Measurements from ENCODE around the gene LRRC73.
"Not testable (repeated sequence)": the region's sequence is repeated elsewhere in the genome, so short reads cannot be mapped to it uniquely, and the experiment has no call there.

Gene LRRC73, protein sequence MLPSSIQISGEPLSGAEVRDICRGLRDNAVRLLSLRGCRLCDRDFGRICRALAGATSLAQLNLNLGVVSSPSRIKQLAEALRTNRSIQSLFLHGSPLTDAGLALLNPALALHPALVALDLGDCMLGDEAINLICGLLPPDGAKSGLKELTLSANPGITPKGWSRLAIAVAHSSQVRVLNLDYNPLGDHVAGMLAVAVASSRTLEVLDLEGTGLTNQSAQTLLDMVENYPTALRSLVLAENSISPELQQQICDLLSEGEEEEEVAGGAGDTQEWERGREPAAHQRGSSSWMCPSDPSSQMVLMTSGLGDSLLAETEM

DNA sequence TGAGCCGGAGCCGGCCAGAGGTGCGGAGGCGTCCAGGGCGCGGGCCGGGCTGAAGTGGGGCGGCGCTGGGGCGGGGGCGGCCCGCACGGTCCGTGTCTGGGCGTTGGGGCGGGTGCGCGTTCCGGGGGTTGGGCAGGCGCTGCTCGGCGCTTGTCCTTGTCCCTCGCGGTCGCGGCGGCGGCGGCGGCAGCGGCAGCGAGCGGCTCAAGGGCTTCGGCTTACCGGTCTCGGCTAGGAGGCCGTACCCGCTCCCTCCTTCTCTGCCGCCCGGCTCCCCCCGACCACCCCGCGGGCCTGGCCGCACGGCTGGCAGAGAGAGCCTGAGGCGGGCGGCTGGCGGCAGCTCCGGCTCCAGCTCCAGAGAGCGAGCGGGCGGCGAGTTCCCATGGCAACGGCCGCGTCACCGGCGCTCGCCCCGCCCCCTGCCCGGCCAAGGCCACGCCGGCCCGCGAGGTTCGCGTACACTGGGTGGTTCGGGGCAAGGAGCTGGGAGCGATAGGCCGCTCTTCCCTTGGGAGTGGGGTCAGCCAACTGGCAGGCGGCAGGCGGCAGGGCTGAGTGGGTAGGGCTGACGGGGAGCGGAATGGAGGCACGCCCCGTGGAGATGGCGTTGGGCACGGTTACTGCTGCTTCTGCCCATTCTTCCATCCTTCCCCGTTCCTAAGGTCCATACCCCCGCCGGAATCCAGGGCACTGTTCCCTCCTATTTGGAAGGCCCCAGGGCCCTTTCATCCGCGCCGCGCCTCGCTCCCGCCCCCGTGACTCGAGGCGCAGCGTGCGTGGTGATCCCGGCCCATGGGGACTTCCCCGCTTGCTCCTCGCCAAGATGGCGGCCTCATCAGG, at the start of gene LRRC73:
LRRC73 (minus strand) TSS at position 363 of the 843 bp plus-strand sequence. CDS start 561 bp downstream, outside the sequence.
- peak; percentile 90 for DNase-seq

DNA sequence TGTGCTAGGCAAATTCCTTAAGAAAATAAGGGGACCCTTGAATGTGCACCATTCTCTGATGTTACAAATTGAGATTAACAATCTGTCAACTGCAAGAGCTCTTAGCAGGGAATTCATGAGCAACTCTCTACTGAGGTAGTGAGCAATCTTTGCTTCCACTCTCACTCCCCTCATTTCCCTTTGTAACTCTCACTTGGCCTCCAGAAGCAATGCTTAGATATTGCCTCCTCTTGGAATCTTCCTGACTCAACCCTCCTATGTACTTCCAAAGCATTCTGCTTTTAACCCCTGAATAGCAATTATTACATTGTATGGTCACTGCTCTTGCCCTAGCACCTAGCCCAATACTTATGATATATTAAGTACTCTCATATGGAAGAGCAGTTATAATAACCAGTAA, 49.2 kb upstream of the LRRC73 start:
- DNase-seq = no peak

DNA sequence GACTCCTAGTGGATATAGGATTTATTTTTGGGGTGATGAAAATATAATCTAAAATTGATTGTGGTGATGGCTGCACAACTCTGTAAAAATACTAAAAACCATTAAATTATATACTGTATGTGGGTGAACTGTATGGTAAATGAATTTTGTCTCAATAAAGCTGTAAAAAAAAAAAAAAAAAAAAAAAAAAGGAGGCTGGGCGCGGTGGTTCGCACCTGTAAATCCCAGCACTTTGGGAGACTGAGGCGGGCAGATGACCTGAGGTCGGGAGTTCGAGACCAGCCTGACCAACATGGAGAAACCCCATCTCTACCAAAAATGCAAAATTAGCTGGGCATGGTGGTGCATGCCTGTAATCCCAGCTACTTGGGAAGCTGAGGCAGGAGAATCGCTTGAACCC, 47.5 kb upstream of the LRRC73 start:
- not testable (repeated sequence) for DNase-seq

DNA sequence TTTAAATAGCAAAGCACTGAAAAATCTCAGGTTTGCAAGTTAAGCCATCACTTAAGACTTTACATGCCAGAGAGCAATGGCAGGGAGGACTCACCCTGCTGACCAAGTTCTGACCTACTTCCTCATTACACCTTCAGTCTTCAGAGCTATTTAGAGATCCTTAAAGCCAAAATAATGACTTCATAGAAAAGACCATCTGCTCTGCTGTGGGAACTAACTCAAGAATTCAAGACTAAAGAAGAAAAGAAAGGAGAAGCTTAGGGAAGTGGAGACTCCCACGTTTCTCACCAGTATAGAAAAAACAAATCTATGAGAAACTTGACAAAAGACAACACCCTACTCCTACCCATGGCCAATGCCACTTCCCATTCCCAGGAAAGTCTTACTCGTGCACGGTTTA, 37.1 kb upstream of the LRRC73 start:
- peak; percentile 35 for DNase-seq

DNA sequence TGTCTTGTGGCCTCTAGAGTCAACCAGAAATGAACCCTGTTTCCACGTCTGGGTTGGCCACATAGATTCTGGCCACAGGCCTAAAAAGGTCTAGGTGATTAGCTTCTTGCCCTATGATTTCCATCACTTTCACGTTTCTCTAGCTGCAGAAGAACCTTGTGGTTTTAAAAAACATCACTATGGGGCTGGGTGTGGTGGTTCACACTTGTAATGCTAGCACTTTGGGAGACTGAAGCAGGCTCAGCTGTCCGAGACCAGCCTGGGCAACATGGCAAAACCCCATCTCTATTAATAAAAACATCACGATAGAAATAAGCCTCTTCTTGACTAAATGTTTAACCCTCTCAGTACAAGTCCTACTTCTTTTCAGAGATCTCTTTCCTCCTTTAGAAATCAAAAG, 34.3 kb upstream of the LRRC73 start:
- DNase-seq = no peak

DNA sequence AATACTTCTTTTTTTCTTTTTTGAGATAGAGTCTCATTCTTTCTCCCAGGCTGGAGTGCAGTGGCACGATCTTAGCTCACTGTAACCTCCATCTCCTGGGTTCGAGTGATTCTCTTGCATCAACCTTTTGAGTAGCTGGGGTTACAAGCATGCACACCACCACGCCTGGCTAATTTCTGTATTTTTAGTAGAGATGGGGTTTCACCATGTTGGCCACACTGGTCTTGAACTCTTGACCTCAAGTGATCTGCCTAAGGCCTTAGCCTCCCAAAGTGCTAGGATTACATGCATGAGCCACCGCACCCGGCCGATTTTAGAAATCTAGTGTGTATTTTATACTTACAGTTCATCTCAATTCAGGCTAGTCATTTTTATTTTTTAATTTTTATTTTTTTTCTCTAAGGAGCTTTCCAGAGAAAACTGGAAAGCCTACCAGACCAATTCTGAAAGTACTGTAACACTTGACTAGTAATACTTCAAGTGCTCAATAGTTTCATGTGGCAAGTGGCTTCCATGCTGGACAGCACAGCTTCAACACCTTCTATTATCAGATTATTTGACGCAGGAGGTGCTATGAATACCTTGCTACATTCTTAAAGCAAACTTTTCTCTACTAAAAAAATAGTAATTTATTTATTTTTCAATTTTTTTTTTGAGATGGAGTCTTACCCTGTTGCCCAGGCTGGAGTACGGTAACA, 31.8 kb upstream of the LRRC73 start:
- DNase-seq = no peak

DNA sequence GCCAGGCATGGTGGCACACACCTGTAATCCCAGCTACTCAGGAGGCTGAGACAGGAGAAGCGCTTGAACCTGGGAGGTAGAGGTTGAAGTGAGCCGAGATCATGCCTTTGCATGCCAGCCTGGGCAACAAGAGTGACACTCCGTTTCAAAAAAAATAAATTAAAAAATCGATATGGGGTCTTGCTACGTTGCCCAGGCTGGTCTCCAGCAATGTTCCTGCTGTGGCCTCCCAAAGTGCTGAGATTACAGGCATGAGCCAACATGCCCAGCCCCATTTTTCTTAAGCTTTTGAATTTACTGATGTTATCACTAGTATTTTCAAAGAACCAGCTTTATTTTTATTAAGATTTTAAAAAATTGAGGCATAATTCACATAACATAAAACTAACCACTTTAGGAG, 30.4 kb upstream of the LRRC73 start:
- DNase-seq = no peak

DNA sequence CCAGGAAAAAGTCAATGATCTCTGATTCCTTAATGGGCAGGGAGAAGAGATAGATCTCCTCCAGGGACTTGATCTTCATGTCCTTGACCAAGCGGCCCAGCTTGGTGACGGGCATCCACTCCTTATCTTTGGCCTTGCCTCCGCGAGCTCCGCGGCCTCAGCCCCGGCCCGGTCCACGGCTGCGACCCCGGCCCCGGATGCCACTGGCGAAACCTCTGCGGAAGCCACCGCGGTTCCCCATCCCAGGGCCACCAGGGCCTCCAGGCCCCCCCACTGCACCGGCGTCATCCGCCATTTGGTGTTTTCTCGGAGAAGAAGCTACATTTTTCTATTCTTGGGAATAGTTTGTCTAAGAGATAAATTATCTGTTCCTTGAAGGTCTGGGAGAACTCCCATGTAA, 29.3 kb upstream of the LRRC73 start:
- not testable (repeated sequence) for DNase-seq

DNA sequence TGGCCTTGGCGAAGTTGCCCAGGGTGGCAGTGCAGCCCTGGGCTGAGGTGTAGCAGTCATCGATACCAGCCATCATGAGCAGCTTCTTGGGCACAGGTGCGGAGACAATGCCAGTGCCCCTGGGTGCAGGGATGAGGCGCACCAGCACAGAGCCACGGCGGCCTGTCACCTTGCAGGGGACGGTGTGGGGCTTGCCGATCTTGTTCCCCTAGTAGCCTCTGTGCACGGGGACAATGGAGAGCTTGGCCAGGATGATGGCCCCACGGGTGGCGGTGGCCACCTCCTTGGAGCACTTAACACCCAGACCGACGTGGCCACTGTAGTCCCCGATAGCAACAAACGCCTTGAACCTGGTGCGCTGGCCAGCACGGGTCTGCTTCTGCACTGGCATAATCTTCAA, 28.8 kb upstream of the LRRC73 start:
- not testable (repeated sequence) for DNase-seq

DNA sequence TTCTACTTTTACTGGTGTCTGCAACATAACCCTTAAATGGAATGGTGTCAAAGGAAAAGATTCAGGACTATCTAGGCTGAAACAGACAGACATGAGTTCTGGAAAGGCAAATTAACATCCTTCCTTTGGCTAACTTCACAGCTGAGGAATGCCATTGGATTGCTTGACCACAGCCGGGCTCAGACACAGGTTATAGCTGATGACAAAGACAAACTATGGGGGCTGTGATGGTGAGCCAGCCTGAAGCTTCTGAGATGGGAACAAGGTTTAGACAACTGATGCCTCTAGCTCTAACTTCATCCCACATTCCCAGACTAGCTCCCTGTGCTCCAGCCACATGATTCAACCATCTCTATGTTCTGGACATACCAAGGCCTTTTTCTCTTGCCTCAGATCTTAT, 22.1 kb upstream of the LRRC73 start:
- DNase-seq = no peak

DNA sequence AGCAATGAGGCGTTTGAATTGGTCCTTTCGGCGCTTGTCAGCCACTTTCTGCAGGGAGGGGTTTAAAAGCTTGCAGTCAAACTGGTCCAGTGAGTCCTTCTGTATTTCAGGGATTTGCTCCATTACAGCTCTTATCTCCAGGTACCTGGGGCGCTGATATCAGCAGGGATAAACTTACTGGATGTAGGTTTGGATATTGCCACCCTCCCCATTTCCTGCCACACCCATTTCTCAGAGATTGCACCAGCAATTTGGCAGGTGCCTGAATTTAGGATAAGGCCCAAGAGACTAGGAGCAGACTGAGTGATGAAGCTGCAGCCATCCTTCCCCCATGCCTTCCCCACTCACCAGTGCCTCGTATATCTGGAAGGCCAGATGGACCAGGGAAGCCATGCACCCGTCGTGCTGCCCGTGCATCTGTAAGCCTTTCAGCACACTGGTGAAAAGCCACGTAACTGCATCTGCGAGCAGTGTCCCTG, 14.4 kb upstream of the LRRC73 start:
- no peak for DNase-seq

DNA sequence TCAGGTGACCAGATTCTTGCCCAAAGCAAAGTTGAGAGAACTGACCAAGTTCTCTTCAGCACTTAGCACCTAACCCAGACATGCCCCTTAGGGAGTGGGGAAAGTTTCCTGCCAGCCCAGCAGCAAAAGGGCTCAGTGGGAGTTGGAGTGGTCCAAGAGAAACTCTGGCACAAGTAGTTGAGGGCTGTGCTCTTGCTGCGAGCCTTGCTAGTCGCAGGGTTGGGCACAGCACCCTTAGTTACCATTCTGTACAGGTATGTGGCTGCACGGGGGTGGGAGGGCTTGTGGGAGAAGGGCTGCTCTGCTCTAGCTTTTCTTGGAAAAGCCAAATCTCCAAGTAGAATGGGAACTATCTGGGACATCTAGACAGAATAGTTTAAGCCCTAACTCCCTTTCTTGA, 13.1 kb upstream of the LRRC73 start:
- DNase-seq = no peak

DNA sequence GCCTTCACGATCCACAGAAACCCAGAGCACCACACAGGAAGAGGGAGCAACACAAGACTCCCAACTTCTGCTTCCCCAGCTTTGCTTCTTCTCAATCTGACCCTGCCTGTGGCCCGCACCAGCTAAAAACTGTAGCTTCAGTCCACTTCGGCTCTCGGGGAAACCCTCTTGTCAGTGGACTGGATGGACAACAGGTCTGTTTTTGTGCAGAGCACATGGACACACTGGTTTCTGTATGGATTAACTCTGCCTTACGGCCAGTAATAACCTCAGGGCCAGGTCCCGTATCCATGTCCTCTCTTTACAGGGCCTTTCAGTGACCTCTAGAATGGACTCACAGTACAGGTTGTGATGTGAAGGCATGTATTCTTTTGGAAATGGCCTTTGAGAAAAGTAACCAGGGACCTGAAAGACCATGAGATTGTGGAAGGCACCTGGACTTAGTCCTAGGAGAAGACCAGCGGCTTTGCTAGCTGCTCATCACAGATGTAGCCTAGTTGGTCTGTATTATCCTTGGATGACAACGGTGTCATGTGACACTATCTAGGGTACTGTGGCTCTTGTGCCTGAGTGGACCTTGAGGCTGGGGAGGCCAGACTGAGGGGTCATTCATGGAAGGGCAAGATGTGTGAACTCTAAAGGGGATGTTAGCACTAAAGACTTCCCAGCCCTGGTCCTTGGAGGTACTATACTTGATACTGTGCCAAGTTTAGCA, 12.6 kb upstream of the LRRC73 start:
- no peak for DNase-seq

DNA sequence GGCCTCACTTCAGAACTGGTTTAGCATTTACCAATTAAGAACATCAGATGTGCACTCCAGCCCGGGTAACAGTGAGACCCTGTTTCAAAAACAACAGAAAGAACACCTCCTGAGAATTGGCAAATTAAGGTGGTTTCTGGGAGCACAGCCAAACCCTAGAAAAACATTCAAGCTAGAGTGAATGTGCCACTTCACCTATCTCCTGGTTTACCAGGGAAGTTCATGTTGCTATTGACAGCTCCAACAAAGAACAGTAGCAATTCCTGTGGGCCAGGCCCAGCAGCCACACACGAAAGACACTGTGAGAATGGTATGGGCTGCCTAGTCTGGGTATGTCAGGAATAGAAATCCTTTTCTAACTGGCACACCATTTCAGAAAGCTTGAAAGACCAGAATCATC, 11.7 kb upstream of the LRRC73 start:
- no peak for DNase-seq

DNA sequence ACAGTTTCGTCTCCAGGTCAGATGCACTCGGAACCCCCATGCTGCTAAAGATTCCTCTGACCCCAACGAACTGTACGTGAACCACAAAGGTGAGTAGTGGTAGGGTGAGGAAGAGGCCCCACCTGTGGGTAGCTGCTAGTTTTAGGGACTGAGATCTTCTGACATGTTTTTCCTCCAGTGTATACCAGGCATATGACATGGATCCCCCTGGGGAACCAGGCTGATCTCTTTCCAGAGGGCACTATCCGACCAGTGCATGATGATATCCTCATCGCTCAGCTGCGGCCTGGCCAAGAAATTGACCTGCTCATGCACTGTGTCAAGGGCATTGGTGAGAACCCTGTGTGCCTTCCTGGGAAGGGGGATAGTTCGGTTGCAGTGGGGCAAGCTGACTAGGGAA, 10.0 kb upstream of the LRRC73 start:
- no peak for DNase-seq

DNA sequence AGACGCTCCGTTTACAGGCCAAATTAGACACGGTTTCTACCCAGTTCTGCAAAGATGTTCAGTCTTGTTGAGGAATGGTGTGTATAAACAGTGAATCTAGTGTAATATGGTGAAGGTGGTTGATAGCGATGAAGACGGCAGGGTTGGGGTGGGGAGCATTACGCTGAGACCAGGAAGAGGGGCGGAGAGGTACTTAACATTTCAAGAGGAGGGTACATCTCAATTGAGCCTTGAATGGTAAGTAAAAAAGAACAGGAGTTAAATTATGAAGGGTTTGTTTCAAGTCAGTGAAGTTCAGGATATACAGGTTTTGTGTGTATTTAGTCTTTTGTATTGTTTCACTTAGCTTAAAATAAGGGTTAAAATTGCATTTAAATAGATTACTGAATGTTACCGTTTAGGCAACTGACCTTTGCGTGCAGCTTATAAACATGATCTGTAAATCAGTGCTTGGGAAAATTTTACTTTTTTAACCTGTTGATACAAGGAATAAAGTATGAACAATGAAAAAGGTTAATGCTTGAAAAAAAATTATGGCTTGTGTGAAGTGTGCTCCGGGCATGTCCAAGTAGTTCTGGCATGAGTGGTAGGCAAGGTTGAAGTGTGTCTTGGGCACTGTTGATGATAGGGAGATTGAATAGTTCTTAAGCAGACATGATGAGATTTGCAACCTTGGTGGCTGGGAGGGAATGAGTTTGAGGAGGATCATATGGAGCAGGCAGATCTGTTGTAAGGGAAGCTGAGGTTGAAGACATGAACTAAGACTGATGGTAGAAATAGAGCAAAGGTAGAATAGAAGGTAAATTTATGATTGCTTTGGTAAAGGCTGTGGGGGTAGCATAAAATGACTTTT, 7.6 kb upstream of the LRRC73 start:
- no peak for DNase-seq

DNA sequence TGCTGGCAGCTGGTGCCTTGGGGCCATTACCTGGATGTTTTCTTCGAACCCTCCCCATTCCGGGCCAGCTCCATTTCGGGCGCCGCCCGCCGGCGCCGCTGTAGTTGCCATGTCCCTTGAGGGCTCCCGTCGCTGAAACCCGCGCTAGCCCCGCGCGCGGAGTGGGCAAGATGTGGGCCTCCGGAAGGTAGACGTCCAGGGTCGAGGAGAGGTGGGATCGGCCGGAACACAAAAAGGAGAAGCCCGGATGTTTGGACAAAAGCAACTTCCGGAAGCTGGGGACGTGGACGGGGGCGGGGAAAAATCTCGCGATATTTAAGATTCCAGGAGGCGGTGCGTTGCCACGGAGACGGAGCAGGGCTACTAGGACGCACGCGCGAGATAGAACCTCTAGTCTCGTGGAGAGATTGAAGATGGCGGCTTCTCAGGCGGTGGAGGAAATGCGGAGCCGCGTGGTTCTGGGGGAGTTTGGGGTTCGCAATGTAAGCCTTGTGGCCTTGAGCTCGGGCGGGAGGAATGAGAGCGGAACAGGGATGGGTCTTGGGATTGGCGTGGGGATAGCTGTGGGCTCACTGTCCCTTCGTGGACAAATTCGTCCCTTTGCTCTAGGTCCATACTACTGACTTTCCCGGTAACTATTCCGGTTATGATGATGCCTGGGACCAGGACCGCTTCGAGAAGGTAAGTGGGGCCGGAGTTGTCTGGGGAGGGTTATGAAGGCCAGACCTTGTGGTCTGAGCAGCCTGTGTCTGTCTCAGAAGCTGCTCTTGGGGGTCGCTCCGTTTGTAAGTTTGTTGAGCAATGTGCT, 6.8 kb upstream of the LRRC73 start, which contains the start of the genes POLR1C and YIPF3:
POLR1C (plus strand) TSS at position 393 of the 808 bp plus-strand sequence; CDS start at position 414, 21 bp downstream.
YIPF3 (minus strand) TSS at position 230 of the 808 bp plus-strand sequence; CDS start at position 111, 119 bp downstream.
- DNase-seq = peak; percentile 100

DNA sequence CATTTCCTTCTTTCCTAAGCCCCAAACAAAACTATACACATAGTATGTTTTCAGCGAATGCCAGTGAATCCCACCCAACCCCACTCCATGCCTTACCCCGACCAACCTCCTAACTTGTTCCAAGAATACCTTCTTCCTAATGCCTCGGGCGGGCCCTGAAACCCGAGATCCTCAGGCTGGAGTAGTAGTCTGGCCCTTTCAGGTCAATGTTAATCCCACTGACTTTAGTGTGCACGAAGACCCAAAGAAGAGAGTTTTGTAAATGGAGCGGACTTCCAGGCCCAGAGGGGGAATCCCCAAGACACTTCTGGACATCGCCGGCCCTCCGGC, 6.2 kb upstream of the LRRC73 start:
- no peak for DNase-seq

DNA sequence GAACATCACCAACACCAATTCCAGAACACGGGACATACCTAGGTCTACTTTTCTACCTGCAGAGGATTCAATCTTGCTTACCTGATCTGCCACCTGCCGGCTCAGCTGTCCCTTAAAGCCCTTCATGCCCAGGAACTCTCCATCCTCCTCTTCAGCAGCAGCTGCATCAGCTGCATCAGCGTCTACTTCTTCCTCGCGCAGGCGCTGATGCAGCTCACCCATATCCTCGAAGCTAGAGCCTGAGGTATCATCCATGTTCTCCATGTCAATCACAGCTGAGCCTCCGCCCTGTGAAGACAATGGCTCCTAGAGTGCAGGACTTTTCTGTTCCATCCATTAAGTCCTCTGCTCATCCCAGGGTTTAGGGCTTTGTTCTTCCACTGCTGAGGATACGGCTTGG, 5.7 kb upstream of the LRRC73 start:
- no peak for DNase-seq

DNA sequence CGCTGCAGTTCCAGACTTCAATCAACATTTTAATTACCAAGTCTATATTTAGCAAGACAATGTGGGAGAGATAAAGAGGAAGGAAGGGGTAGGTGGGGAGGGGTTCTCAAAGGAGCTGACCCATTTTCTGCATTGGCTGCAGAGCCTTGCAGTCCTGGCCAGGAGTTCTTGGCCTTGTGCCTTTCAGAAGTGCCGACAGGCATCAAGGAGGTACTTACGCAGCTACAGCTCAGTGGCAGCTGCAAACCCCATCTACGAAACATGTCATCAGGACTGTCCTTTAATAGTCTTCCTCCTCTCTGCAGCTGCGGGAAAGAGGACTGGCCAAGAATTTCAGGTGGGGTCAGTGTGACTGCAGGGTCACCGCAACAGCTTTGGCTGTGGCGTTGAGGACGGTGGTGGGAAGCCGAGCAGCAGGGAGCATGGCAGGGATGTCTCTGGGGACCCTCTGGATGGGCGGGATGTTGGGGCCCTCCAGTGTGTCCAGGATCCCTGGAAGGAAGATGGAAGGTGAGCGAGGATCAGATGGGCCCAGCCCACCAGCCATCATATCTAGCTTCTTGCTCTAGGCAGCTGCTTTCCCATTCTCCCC, 1.8 kb upstream of the LRRC73 start:
- DNase-seq = no peak

DNA sequence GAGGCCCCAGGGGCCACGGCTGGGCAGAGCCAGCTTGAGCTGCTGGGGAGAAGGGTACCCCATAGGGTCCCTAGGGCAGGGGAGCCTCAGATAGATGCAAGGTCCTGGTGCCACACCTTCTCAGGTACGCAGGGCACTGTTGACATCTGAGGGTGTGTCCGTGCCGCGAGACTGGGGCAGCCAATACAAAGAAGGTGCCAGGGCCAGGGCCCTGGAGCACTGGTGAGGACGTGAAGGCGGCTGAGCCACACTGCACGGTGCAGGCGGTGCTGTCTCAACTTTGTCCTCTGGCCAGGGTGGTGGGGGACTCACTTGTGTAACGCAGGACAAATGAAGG, 649 bp upstream of the LRRC73 start:
- DNase-seq = no peak

Data from suppressor macrophage treated with lipopolysaccharide for 4 hours (primary cell).